Right atrium auricular region (tissue), 2 donors: Measurements from ENCODE around the gene NPIPB4. TPM values are rescaled to one million over a fixed set of nuclear protein-coding genes. Genes with fewer than 3 reads are reported as not detected.
A peak's percentile ranks its signal among the peaks of the same experiment; 100 is the strongest.
"Not testable (repeated sequence)": the region's sequence is repeated elsewhere in the genome, so short reads cannot be mapped to it uniquely, and the experiment has no call there.

ENCODE experiments used
- DNase-seq: peaks from one replicate; pipeline ENCODE4 v3.0.0-alpha.2; 2019; ENCODE audit warnings: low spot score
- H3K27ac ChIP-seq, 2 donors: fragments of 200-600 bp; sonication (generic); 1 replicate in 1 of 2; 2 replicates in 1 of 2; pipeline ENCODE4 v1.5.1; 2016 to 2019
- H3K27me3 ChIP-seq, 2 donors: fragments of 200-600 bp; sonication (generic); one replicate each; pipeline versions ENCODE4 v1.5.1 to v1.6.0; 2017 to 2019
- H3K36me3 ChIP-seq: fragments of 200-600 bp; sonication (generic); one replicate; pipeline ENCODE4 v1.5.1; 2016
- H3K4me1 ChIP-seq, 2 donors: fragments of 200-600 bp; sonication (generic); one replicate each; pipeline versions ENCODE4 v1.5.1 to v1.6.0; 2017 to 2019
- H3K4me3 ChIP-seq, 2 donors: fragments of 200-600 bp; sonication (generic); 1 replicate in 1 of 2; 2 replicates in 1 of 2; pipeline ENCODE4 v1.5.1; 2017 to 2019; ENCODE audit warnings: mild to moderate bottlenecking in 1 of 2, moderate library complexity in 1 of 2
- H3K9me3 ChIP-seq, 2 donors: fragments of 200-600 bp; sonication (generic); one replicate each; pipeline ENCODE4 v1.5.1; 2019
- total RNA-seq, 2 donors: library from RNA; depleted of rRNA; stranded (reverse); fragments of >200 nt; gene quantifications; one replicate each; pipeline ENCODE4 v1.1.0, GENCODE V29; 2016

The NPIPB4 gene
- total RNA-seq: 10 to 100 TPM in 1 of 2 donors, 1 to 10 TPM in 1; 4.7 to 10.4 TPM

GRCh38 chr16:21857656-21858055, at the start of gene NPIPB4:
NPIPB4 (minus strand) TSS chr16:21857756; CDS start chr16:21857378, 378 bp downstream.
- H3K4me1 ChIP-seq, H3K27me3 ChIP-seq, H3K36me3 ChIP-seq, H3K4me3 ChIP-seq, DNase-seq, H3K9me3 ChIP-seq, H3K27ac ChIP-seq: not testable (repeated sequence)

- not testable (repeated sequence) for H3K27ac ChIP-seq, H3K36me3 ChIP-seq, H3K9me3 ChIP-seq, H3K27me3 ChIP-seq, H3K4me3 ChIP-seq, H3K4me1 ChIP-seq, DNase-seq
Measured at GRCh38 chr16:21898998-21899397, 41.4 kb upstream of the NPIPB4 start.

DNA sequence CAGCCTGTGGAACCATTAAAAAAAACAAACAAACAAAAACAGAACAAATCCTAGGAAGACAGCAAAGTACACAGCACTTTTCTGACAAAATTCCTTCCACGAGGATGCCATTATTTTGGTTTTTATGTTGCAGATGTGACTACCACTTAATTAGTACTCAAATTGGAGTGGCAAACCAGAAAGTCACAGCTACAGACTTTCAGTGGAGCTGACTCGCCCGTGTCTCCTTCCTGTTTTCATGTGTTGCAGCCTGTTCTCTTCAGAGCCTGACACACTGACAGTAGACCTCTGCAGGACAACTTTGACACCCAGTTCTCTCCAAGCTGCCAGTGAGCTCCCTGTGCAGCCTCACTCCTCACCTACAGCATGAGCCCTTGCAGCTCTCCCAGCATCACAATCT, 24.4 kb upstream of the NPIPB4 start:
- not testable (repeated sequence) for H3K27me3 ChIP-seq, H3K36me3 ChIP-seq, H3K27ac ChIP-seq, H3K4me1 ChIP-seq, DNase-seq, H3K4me3 ChIP-seq, H3K9me3 ChIP-seq

GRCh38 chr16:21837186-21837585, 20.4 kb downstream of the NPIPB4 start:
- not testable (repeated sequence) for H3K36me3 ChIP-seq, H3K27ac ChIP-seq, H3K27me3 ChIP-seq, H3K4me3 ChIP-seq, DNase-seq, H3K9me3 ChIP-seq, H3K4me1 ChIP-seq

DNA sequence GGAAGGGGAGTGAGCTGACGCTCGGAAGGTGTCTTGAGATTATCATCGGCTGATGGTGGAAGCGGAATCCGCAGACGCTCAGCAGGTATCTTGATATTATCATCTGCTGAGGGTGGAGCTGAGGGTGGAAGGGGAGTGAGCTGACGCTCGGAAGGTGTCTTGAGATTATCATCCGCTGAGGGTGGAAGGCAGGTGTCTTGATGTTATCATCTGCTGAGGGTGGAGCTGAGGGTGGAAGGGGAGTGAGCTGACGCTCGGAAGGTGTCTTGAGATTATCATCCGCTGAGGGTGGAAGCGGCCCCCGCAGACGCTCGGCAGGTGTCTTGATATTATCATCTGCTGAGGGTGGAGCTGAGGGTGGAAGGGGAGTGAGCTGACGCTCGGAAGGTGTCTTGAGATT, 21.2 kb downstream of the NPIPB4 start:
- H3K4me3 ChIP-seq, H3K9me3 ChIP-seq, H3K36me3 ChIP-seq, H3K27me3 ChIP-seq, H3K4me1 ChIP-seq, DNase-seq, H3K27ac ChIP-seq: not testable (repeated sequence)

GRCh38 chr16:21835747-21836146, 21.8 kb downstream of the NPIPB4 start:
- H3K27me3 ChIP-seq, H3K4me1 ChIP-seq, H3K36me3 ChIP-seq, DNase-seq, H3K4me3 ChIP-seq, H3K9me3 ChIP-seq, H3K27ac ChIP-seq: not testable (repeated sequence)

- H3K27ac ChIP-seq, H3K27me3 ChIP-seq, H3K36me3 ChIP-seq, H3K4me1 ChIP-seq, DNase-seq, H3K4me3 ChIP-seq, H3K9me3 ChIP-seq: not testable (repeated sequence)
Measured at GRCh38 chr16:21834211-21834610, 23.3 kb downstream of the NPIPB4 start.

DNA sequence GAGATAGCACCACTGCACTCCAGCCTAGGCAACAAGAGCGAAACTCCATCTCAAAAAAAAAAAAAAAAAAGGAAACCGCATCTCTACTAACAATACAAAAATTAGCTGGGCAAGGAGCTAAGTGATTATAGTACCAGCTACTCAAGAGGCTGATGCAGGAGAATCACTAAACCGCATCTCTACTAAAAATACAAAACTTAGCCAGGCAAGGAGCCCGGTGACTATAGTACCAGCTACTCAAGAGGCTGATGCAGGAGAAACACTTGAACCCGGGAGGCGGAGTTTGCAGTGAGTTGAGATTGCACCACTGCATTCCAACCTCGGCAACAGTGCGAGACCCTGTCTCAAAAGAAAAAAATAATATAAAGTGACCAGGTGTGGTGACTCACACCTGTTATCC, 27.6 kb downstream of the NPIPB4 start:
- H3K36me3 ChIP-seq, H3K4me3 ChIP-seq, H3K27me3 ChIP-seq, H3K27ac ChIP-seq, H3K9me3 ChIP-seq, DNase-seq, H3K4me1 ChIP-seq: not testable (repeated sequence)

DNA sequence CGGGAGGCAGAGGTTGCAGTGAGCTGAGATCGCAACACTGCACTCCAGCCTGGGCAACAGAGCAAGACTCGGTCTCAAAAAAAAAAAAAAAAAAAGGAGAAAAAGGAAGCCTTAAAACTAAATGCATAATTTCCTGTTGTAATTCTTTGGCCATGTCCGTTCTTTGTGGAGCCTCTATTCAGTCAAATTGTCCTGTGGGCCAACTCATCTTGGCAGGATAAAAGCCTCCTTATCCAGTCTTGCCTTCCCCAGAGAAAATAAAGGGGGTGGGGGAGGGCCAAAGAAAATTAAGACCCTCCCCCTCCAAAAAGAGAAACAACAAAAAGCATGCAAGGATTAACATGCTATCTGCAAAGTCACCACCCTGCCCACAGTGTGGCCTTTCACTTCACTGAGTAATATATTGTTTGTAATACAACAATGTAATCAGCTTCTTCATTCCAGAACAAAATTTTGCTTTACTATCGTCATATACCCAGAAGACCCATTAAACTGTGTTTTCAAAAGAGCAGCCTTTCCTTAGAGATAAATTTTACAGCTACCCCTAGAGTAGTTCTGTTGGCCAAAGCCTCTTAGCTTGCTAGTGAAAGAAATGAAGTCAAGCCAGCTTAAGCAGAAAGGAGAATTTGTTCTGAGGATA, 31.4 kb downstream of the NPIPB4 start:
- not testable (repeated sequence) for H3K4me3 ChIP-seq, DNase-seq, H3K27me3 ChIP-seq, H3K9me3 ChIP-seq, H3K4me1 ChIP-seq, H3K36me3 ChIP-seq
- peak overlapping the region in 1 of 2 donors; percentile 62 for H3K27ac ChIP-seq

DNA sequence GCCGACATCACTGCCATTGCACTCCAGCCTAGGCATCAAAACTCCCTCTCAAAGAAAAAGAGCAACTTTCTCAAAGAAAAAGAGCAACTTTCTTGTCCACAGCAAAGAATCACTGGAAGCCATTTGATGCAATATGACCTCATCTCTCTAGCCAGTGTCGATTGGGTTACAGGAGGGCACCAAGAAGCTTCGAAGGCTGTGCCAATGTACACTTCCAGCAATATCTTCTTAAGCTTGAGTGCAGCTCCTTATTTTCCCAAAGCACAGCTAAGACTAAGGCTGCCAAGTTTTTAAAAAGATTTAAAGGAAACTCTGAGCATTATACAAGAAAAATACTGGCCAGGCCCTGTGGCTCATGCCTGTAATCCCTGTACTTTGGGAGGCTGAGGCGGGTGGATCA, 32.0 kb downstream of the NPIPB4 start:
- DNase-seq, H3K4me1 ChIP-seq, H3K9me3 ChIP-seq, H3K36me3 ChIP-seq, H3K27me3 ChIP-seq, H3K4me3 ChIP-seq: not testable (repeated sequence)
- peak overlapping the region in 1 of 2 donors; percentile 62 for H3K27ac ChIP-seq

- not testable (repeated sequence) for H3K27ac ChIP-seq, H3K9me3 ChIP-seq, H3K4me3 ChIP-seq, DNase-seq, H3K4me1 ChIP-seq, H3K27me3 ChIP-seq, H3K36me3 ChIP-seq
Measured at GRCh38 chr16:21823258-21823657, 34.3 kb downstream of the NPIPB4 start.

DNA sequence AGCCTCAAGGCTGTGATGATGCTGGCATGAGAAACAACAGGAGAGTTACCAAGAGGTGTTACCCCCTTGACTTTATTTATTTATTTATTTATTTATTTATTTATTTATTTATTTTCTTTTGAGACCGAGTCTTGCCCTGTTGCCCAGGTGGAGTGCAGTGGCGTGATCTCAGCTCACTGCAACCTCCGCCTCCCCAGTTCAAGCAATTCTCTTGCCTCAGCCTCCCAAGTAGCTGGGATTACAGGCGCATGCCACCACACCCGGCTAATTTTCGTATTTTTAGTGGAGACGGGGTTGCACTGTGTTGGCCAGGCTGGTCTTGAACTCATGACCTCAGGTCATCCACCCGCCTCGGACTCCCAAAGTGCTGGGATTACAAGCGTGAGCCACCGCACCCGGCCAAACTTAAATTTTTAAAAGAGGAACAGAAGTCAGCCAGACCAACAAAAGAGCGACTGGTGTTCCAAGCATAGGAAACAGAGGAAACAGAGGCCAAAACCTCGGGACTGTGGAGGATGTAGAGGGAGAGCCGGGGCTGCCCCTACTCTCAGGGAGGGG, 36.6 kb downstream of the NPIPB4 start:
- H3K27ac ChIP-seq: peak overlapping the region; percentile 75
- not testable (repeated sequence) for H3K9me3 ChIP-seq, DNase-seq, H3K4me1 ChIP-seq, H3K27me3 ChIP-seq, H3K36me3 ChIP-seq
- peak overlapping the region; percentile 48 to 49 for H3K4me3 ChIP-seq

GRCh38 chr16:21820028-21820907, 37.3 kb downstream of the NPIPB4 start:
- Histone ChIP-seq H3K27ac (peak overlapping the region; percentile 75), H3K4me3 (peak overlapping the region; percentile 48 to 49)
- not testable (repeated sequence) for H3K27me3 ChIP-seq, H3K9me3 ChIP-seq, H3K36me3 ChIP-seq, H3K4me1 ChIP-seq
- peak; percentile 80 for DNase-seq

DNA sequence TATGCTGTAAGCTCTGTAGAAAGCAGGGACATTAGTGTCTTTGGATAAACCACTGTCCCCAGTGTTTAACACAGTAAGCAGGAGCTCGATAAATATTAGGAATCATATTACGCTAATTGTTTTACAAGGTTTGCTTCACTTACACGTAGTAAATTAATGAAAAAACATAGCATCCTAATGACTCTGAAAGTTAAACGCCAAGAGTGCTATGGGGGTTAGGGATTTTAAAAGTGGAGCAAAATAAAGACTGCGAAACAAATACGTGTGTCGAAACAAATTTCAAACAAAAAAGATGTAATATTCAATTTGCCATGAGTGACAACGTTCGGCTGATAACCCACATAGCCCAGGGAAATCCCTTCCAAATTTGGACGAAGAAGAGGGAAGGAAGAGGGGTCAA, 37.9 kb downstream of the NPIPB4 start:
- Histone ChIP-seq H3K4me3 (peak overlapping the region; percentile 48 to 49), H3K27ac (peak overlapping the region; percentile 31 to 75)
- not testable (repeated sequence) for DNase-seq, H3K9me3 ChIP-seq, H3K4me1 ChIP-seq, H3K36me3 ChIP-seq, H3K27me3 ChIP-seq

DNA sequence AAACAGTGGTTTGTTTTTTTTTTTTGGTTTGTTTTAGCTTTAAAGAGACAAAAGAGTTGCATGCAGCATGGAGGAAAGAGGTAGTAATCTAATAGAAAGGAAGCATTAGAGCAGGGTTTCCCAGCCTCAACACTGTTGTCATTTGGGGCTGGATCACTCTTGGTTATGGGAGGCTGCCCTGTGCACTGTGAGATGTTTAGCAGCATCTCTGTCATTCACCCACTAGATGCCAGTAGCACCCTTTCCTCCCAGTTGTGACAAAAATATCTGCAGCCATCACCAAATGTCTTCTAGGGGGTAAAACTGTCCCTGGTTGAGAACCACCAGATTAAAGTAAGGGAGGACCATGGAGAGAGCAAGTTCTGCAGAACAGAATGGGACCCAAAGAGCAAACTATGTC, 40.5 kb downstream of the NPIPB4 start:
- not testable (repeated sequence) for H3K4me3 ChIP-seq, DNase-seq, H3K4me1 ChIP-seq, H3K36me3 ChIP-seq, H3K9me3 ChIP-seq, H3K27ac ChIP-seq, H3K27me3 ChIP-seq
